Measurements from ENCODE around the gene MTHFD2. TPM values are rescaled to one million over a fixed set of nuclear protein-coding genes. Genes with fewer than 3 reads are reported as not detected.

Gene MTHFD2
- polyA plus RNA-seq, result 12.6 TPM
- long read RNA-seq, donor 1, full-length matches to known transcripts, result 4 of 4 reads
- long read RNA-seq, donor 1, partial matches to known transcripts, result 0 of 4 reads
- long read RNA-seq, donor 1, other reads (novel, unspliced or antisense), result 0 of 4 reads
- long read RNA-seq, donor 2, full-length matches to known transcripts, result 6 of 6 reads
- long read RNA-seq, donor 2, partial matches to known transcripts, result 0 of 6 reads
- long read RNA-seq, donor 2, other reads (novel, unspliced or antisense), result 0 of 6 reads
- long read RNA-seq, donor 3, result 0 reads
- long read RNA-seq, donor 4, full-length matches to known transcripts, result 1 of 1 reads
- long read RNA-seq, donor 4, partial matches to known transcripts, result 0 of 1 reads
- long read RNA-seq, donor 4, other reads (novel, unspliced or antisense), result 0 of 1 reads
- long read RNA-seq, donor 5, result 0 reads
- long read RNA-seq, donor 6, full-length matches to known transcripts, result 7 of 7 reads
- long read RNA-seq, donor 6, partial matches to known transcripts, result 0 of 7 reads
- long read RNA-seq, donor 6, other reads (novel, unspliced or antisense), result 0 of 7 reads
- long read RNA-seq, donor 7, full-length matches to known transcripts, result 4 of 9 reads
- long read RNA-seq, donor 7, partial matches to known transcripts, result 5 of 9 reads
- long read RNA-seq, donor 7, other reads (novel, unspliced or antisense), result 0 of 9 reads
- long read RNA-seq, donor 8, full-length matches to known transcripts, result 4 of 4 reads
- long read RNA-seq, donor 8, partial matches to known transcripts, result 0 of 4 reads
- long read RNA-seq, donor 8, other reads (novel, unspliced or antisense), result 0 of 4 reads
- long read RNA-seq, donor 9, full-length matches to known transcripts, result 2 of 2 reads
- long read RNA-seq, donor 9, partial matches to known transcripts, result 0 of 2 reads
- long read RNA-seq, donor 9, other reads (novel, unspliced or antisense), result 0 of 2 reads
- long read RNA-seq, donor 10, full-length matches to known transcripts, result 3 of 3 reads
- long read RNA-seq, donor 10, partial matches to known transcripts, result 0 of 3 reads
- long read RNA-seq, donor 10, other reads (novel, unspliced or antisense), result 0 of 3 reads
- long read RNA-seq, donor 11, full-length matches to known transcripts, result 4 of 4 reads
- long read RNA-seq, donor 11, partial matches to known transcripts, result 0 of 4 reads
- long read RNA-seq, donor 11, other reads (novel, unspliced or antisense), result 0 of 4 reads

- peaks cover 6% of the 10 kb centered on the region for H3K4me1 ChIP-seq (ENCODE audit: control insufficient read depth, insufficient read depth, low read length)
- peak; percentile 81 to 91 for DNase-seq
- peak within 1 kb of the TSS; percentile 78 for H3K27ac ChIP-seq (ENCODE audit: low read length)
- H3K4me3 ChIP-seq (ENCODE audit: low read length), result peak within 1 kb of the TSS; percentile 78
- H3K36me3 ChIP-seq (ENCODE audit: control insufficient read depth, insufficient read depth, low read length), result no peaks in the 10 kb centered on the region
- WGBS (ENCODE audit: insufficient coverage, low lambda C conversion rate), result no CpG with 5 or more reads among the region's 96 CpGs
- no peaks in the 10 kb centered on the region for H3K9me3 ChIP-seq (ENCODE audit: control insufficient read depth, low read depth, low read length)
- no peaks in the 10 kb centered on the region for H3K27me3 ChIP-seq (ENCODE audit: control insufficient read depth, insufficient read depth, low read length)
Measured at GRCh38 chr2:74198461-74199274, at the start of gene MTHFD2. MTHFD2 (plus strand) TSS chr2:74198615; CDS start chr2:74198642, 27 bp downstream.

GRCh38 chr2:74149247-74149525 is 49.2 kb upstream of the MTHFD2 start:
- H3K4me3 ChIP-seq (ENCODE audit: low read length), result no peak overlapping the region
- no CpG with 5 or more reads among the region's 5 CpGs for WGBS (ENCODE audit: insufficient coverage, low lambda C conversion rate)

GRCh38 chr2:74149570-74150319 is 48.7 kb upstream of the MTHFD2 start:
- no peaks in the 10 kb centered on the region for H3K27me3 ChIP-seq (ENCODE audit: control insufficient read depth, insufficient read depth, low read length)
- H3K4me1 ChIP-seq (ENCODE audit: control insufficient read depth, insufficient read depth, low read length), result peaks cover 10% of the 10 kb centered on the region
- no peak for DNase-seq
- H3K27ac ChIP-seq (ENCODE audit: low read length), result no peak overlapping the region
- H3K4me3 ChIP-seq (ENCODE audit: low read length), result no peak overlapping the region
- H3K36me3 ChIP-seq (ENCODE audit: control insufficient read depth, insufficient read depth, low read length), result peaks cover 10% of the 10 kb centered on the region
- 100% methylated on average over 2 of the region's 7 CpGs for whole genome bisulfite sequencing (ENCODE audit: insufficient coverage, low lambda C conversion rate)
- no peaks in the 10 kb centered on the region for H3K9me3 ChIP-seq (ENCODE audit: control insufficient read depth, low read depth, low read length)

More at GRCh38 chr2:74149247-74149525, 49.2 kb upstream of the MTHFD2 start:
- Histone ChIP-seq H3K9me3 (ENCODE audit: control insufficient read depth, low read depth, low read length) (no peaks in the 10 kb centered on the region), H3K36me3 (ENCODE audit: control insufficient read depth, insufficient read depth, low read length) (peaks cover 12% of the 10 kb centered on the region), H3K4me1 (ENCODE audit: control insufficient read depth, insufficient read depth, low read length) (peaks cover 10% of the 10 kb centered on the region), H3K27me3 (ENCODE audit: control insufficient read depth, insufficient read depth, low read length) (no peaks in the 10 kb centered on the region), H3K27ac (ENCODE audit: low read length) (no peak overlapping the region)
- DNase-seq, result no peak

GRCh38 chr2:74152954-74153353 is 45.5 kb upstream of the MTHFD2 start:
- Histone ChIP-seq H3K4me1 (ENCODE audit: control insufficient read depth, insufficient read depth, low read length) (no peaks in the 10 kb centered on the region), H3K27ac (ENCODE audit: low read length) (no peak overlapping the region), H3K36me3 (ENCODE audit: control insufficient read depth, insufficient read depth, low read length) (peaks cover 27% of the 10 kb centered on the region), H3K4me3 (ENCODE audit: low read length) (no peak overlapping the region), H3K27me3 (ENCODE audit: control insufficient read depth, insufficient read depth, low read length) (no peaks in the 10 kb centered on the region), H3K9me3 (ENCODE audit: control insufficient read depth, low read depth, low read length) (no peaks in the 10 kb centered on the region)
- 100% methylated on average over 1 of the region's 2 CpGs for WGBS (ENCODE audit: insufficient coverage, low lambda C conversion rate)
- DNase-seq, result no peak

- no peaks in the 10 kb centered on the region for H3K4me1 ChIP-seq (ENCODE audit: control insufficient read depth, insufficient read depth, low read length)
- no peak overlapping the region for H3K27ac ChIP-seq (ENCODE audit: low read length)
- H3K4me3 ChIP-seq (ENCODE audit: low read length), result no peak overlapping the region
- DNase-seq, result no peak
- WGBS (ENCODE audit: insufficient coverage, low lambda C conversion rate), result 95% methylated on average over 3 of the region's 3 CpGs
- no peaks in the 10 kb centered on the region for H3K9me3 ChIP-seq (ENCODE audit: control insufficient read depth, low read depth, low read length)
- no peaks in the 10 kb centered on the region for H3K27me3 ChIP-seq (ENCODE audit: control insufficient read depth, insufficient read depth, low read length)
- H3K36me3 ChIP-seq (ENCODE audit: control insufficient read depth, insufficient read depth, low read length), result peaks cover 46% of the 10 kb centered on the region
Measured at GRCh38 chr2:74155830-74156229, 42.6 kb upstream of the MTHFD2 start.

- DNase-seq, result no peak
- Histone ChIP-seq H3K27me3 (ENCODE audit: control insufficient read depth, insufficient read depth, low read length) (no peaks in the 10 kb centered on the region), H3K27ac (ENCODE audit: low read length) (no peak overlapping the region), H3K4me3 (ENCODE audit: low read length) (no peak overlapping the region), H3K9me3 (ENCODE audit: control insufficient read depth, low read depth, low read length) (peaks cover 4% of the 10 kb centered on the region), H3K4me1 (ENCODE audit: control insufficient read depth, insufficient read depth, low read length) (no peaks in the 10 kb centered on the region), H3K36me3 (ENCODE audit: control insufficient read depth, insufficient read depth, low read length) (peaks cover 63% of the 10 kb centered on the region)
- 88% methylated on average over 1 of the region's 6 CpGs for WGBS (ENCODE audit: insufficient coverage, low lambda C conversion rate)
Measured at GRCh38 chr2:74162951-74163350, 35.5 kb upstream of the MTHFD2 start.

GRCh38 chr2:74164761-74165160 is 33.7 kb upstream of the MTHFD2 start:
- no peaks in the 10 kb centered on the region for H3K4me1 ChIP-seq (ENCODE audit: control insufficient read depth, insufficient read depth, low read length)
- no peak for DNase-seq
- H3K27me3 ChIP-seq (ENCODE audit: control insufficient read depth, insufficient read depth, low read length), result no peaks in the 10 kb centered on the region
- H3K9me3 ChIP-seq (ENCODE audit: control insufficient read depth, low read depth, low read length), result peaks cover 4% of the 10 kb centered on the region
- H3K27ac ChIP-seq (ENCODE audit: low read length), result no peak overlapping the region
- H3K4me3 ChIP-seq (ENCODE audit: low read length), result no peak overlapping the region
- WGBS (ENCODE audit: insufficient coverage, low lambda C conversion rate), result no CpG with 5 or more reads among the region's 1 CpG
- H3K36me3 ChIP-seq (ENCODE audit: control insufficient read depth, insufficient read depth, low read length), result peaks cover 64% of the 10 kb centered on the region

GRCh38 chr2:74168739-74169138 is 29.7 kb upstream of the MTHFD2 start:
- Histone ChIP-seq H3K4me1 (ENCODE audit: control insufficient read depth, insufficient read depth, low read length) (no peaks in the 10 kb centered on the region), H3K36me3 (ENCODE audit: control insufficient read depth, insufficient read depth, low read length) (peaks cover 56% of the 10 kb centered on the region), H3K27ac (ENCODE audit: low read length) (no peak overlapping the region), H3K9me3 (ENCODE audit: control insufficient read depth, low read depth, low read length) (peaks cover 4% of the 10 kb centered on the region), H3K27me3 (ENCODE audit: control insufficient read depth, insufficient read depth, low read length) (no peaks in the 10 kb centered on the region), H3K4me3 (ENCODE audit: low read length) (no peak overlapping the region)
- no peak for DNase-seq
- 90% methylated on average over 1 of the region's 2 CpGs for WGBS (ENCODE audit: insufficient coverage, low lambda C conversion rate)

GRCh38 chr2:74174909-74175308 is 23.5 kb upstream of the MTHFD2 start:
- H3K36me3 ChIP-seq (ENCODE audit: control insufficient read depth, insufficient read depth, low read length), result peaks cover 16% of the 10 kb centered on the region
- H3K9me3 ChIP-seq (ENCODE audit: control insufficient read depth, low read depth, low read length), result no peaks in the 10 kb centered on the region
- no peak for DNase-seq
- no peak overlapping the region for H3K27ac ChIP-seq (ENCODE audit: low read length)
- no CpG with 5 or more reads among the region's 1 CpG for WGBS (ENCODE audit: insufficient coverage, low lambda C conversion rate)
- H3K4me3 ChIP-seq (ENCODE audit: low read length), result no peak overlapping the region
- no peaks in the 10 kb centered on the region for H3K27me3 ChIP-seq (ENCODE audit: control insufficient read depth, insufficient read depth, low read length)
- peaks cover 5% of the 10 kb centered on the region for H3K4me1 ChIP-seq (ENCODE audit: control insufficient read depth, insufficient read depth, low read length)
